GM19043 (cell line): ENCODE measurements around the gene EPB41L3.
"Not testable (repeated sequence)": the region's sequence is repeated elsewhere in the genome, so short reads cannot be mapped to it uniquely, and the experiment has no call there.

Experiments
- ATAC-seq: cut with Tn5 transposase; IDR thresholded peaks from one replicate; pipeline ENCODE4 v1.9.1; 2021; ENCODE audit warnings: low read depth; ENCODE audit not compliant: unreplicated experiment

Gene EPB41L3

GRCh38 chr18:5503740-5504139 lies 40.1 kb downstream of the EPB41L3 start:
- ATAC-seq, result no peak

- ATAC-seq, result no peak
These were observed 43.4 kb downstream of the EPB41L3 start for GRCh38 chr18:5500158-5500939.

GRCh38 chr18:5498452-5498851 lies 45.3 kb downstream of the EPB41L3 start:
- ATAC-seq, result no peak

GRCh38 chr18:5496305-5496704 lies 47.5 kb downstream of the EPB41L3 start:
- no peak for ATAC-seq

GRCh38 chr18:5490753-5491480 lies 52.9 kb downstream of the EPB41L3 start:
- no peak for ATAC-seq

- no peak for ATAC-seq
These were observed 55.0 kb downstream of the EPB41L3 start for GRCh38 chr18:5488844-5489243.

GRCh38 chr18:5488044-5488443 lies 55.8 kb downstream of the EPB41L3 start:
- ATAC-seq, result not testable (repeated sequence)

- no peak for ATAC-seq
These were observed 59.3 kb downstream of the EPB41L3 start for GRCh38 chr18:5484526-5484925.

- ATAC-seq, result no peak
These were observed 62.2 kb downstream of the EPB41L3 start for GRCh38 chr18:5481621-5482020.

- ATAC-seq, result no peak
These were observed 65.5 kb downstream of the EPB41L3 start for GRCh38 chr18:5478261-5478660.

GRCh38 chr18:5476961-5477800 lies 66.6 kb downstream of the EPB41L3 start:
- no peak for ATAC-seq

GRCh38 chr18:5475267-5475666 lies 68.5 kb downstream of the EPB41L3 start:
- no peak for ATAC-seq

- ATAC-seq, result no peak
These were observed 74.5 kb downstream of the EPB41L3 start for GRCh38 chr18:5469340-5469739.

- no peak for ATAC-seq
These were observed 75.4 kb downstream of the EPB41L3 start for GRCh38 chr18:5468394-5468793.

GRCh38 chr18:5467671-5468070 lies 76.1 kb downstream of the EPB41L3 start:
- ATAC-seq, result no peak

GRCh38 chr18:5466256-5466655 lies 77.5 kb downstream of the EPB41L3 start:
- no peak for ATAC-seq

GRCh38 chr18:5464251-5464650 lies 79.5 kb downstream of the EPB41L3 start:
- no peak for ATAC-seq

- ATAC-seq, result no peak
These were observed 80.0 kb downstream of the EPB41L3 start for GRCh38 chr18:5463831-5464230.

- ATAC-seq, result no peak
These were observed 80.4 kb downstream of the EPB41L3 start for GRCh38 chr18:5463390-5463789.

- ATAC-seq, result no peak
These were observed 81.6 kb downstream of the EPB41L3 start for GRCh38 chr18:5462227-5462626.

GRCh38 chr18:5461041-5461440 lies 82.8 kb downstream of the EPB41L3 start:
- no peak for ATAC-seq
